HepG2 (cell line): ENCODE results near the gene UNC13D. TPM values are rescaled to one million over a fixed set of nuclear protein-coding genes. Genes with fewer than 3 reads are reported as not detected.
A peak's percentile ranks its signal among the peaks of the same experiment; 100 is the strongest.

Experiments
- ELF4 ChIP-seq: sonication (generic); formaldehyde crosslinking; IDR thresholded peaks from 2 replicates; pipeline ENCODE4 v1.5.0; 2020; ENCODE audit warnings: missing genetic modification reagents, mild to moderate bottlenecking, moderate library complexity, borderline replicate concordance
- ETV5 ChIP-seq: IDR thresholded peaks from 2 replicates; pipeline ENCODE4 v1.6.1; 2018; ENCODE audit warnings: missing biosample characterization, missing genetic modification reagents, inconsistent platforms, borderline replicate concordance
- HOXA7 ChIP-seq: sonication (generic); formaldehyde crosslinking; IDR thresholded peaks from 2 replicates; pipeline ENCODE4 v1.8.1; 2022; ENCODE audit warnings: mild to moderate bottlenecking, missing genetic modification reagents, moderate library complexity
- IRF2 ChIP-seq: IDR thresholded peaks from 2 replicates; pipeline ENCODE4 v1.6.1; 2018; ENCODE audit warnings: missing genetic modification reagents, missing compliant biosample characterization
- KAT8 ChIP-seq: IDR thresholded peaks from 2 replicates; pipeline ENCODE4 v1.6.1; 2016; ENCODE audit warnings: missing genetic modification reagents, missing compliant biosample characterization
- KMT2B ChIP-seq: IDR thresholded peaks from 2 replicates; pipeline ENCODE4 v1.6.1; 2016; ENCODE audit warnings: missing genetic modification reagents, missing compliant biosample characterization
- MEF2D ChIP-seq: sonication (generic); formaldehyde crosslinking; IDR thresholded peaks from 2 replicates; pipeline ENCODE4 v1.5.1; 2020; ENCODE audit warnings: mild to moderate bottlenecking, missing genetic modification reagents
- MEIS2 ChIP-seq: sonication (generic); formaldehyde crosslinking; IDR thresholded peaks from 2 replicates; pipeline ENCODE4 v1.9.0; 2021; ENCODE audit warnings: mild to moderate bottlenecking, missing genetic modification reagents
- MXD4 ChIP-seq: IDR thresholded peaks from 2 replicates; pipeline ENCODE4 v1.6.1; 2016; ENCODE audit warnings: mild to moderate bottlenecking, missing biosample characterization, missing genetic modification reagents
- NBN ChIP-seq: fragments of 450-650 bp; conservative IDR thresholded peaks from 2 replicates; pipeline ENCODE4 v1.6.1; 2017
- RAD51 ChIP-seq: fragments of 450-650 bp; IDR thresholded peaks from 2 replicates; pipeline ENCODE4 v1.6.1; 2016; ENCODE audit warnings: borderline replicate concordance
- REXO4 ChIP-seq: sonication (generic); formaldehyde crosslinking; IDR thresholded peaks from 2 replicates; pipeline ENCODE4 v1.8.0; 2022; ENCODE audit warnings: missing genetic modification reagents, mild to moderate bottlenecking, borderline replicate concordance
- SAP130 ChIP-seq: IDR thresholded peaks from 2 replicates; pipeline ENCODE4 v1.6.1; 2016; ENCODE audit warnings: low read depth
- SOX5 ChIP-seq: IDR thresholded peaks from 2 replicates; pipeline ENCODE4 v1.6.1; 2016; ENCODE audit warnings: borderline replicate concordance
- THAP11 ChIP-seq: IDR thresholded peaks from 2 replicates; pipeline ENCODE4 v1.6.1; 2016; ENCODE audit warnings: missing biosample characterization, missing genetic modification reagents
- ZNF331 ChIP-seq: sonication (generic); formaldehyde crosslinking; IDR thresholded peaks from 2 replicates; pipeline ENCODE4 v1.4.0; 2020; ENCODE audit warnings: missing genetic modification reagents
- ZNF33A ChIP-seq: sonication (generic); formaldehyde crosslinking; IDR thresholded peaks from 2 replicates; pipeline ENCODE4 v1.5.1; 2020; ENCODE audit warnings: missing genetic modification reagents, mild to moderate bottlenecking, moderate library complexity, borderline replicate concordance
- ZNF501 ChIP-seq: sonication (generic); formaldehyde crosslinking; IDR thresholded peaks from 2 replicates; pipeline ENCODE4 v1.5.1; 2020; ENCODE audit warnings: mild to moderate bottlenecking, moderate library complexity, missing genetic modification reagents
- ZNF790 ChIP-seq: sonication (generic); formaldehyde crosslinking; IDR thresholded peaks from 2 replicates; pipeline ENCODE4 v1.8.0; 2022; ENCODE audit warnings: missing genetic modification reagents, mild to moderate bottlenecking, borderline replicate concordance
- polyA plus RNA-seq, 8 experiments: library from polyadenylated mRNA; depleted of rRNA in 3 of 8; stranded (reverse) in 7 of 8; unstranded in 1 of 8; fragments of >200 nt; fragmentation: Illumina TruSeq in 4 of 8; extraction: Trizol in 4 of 8; gene quantifications; 2 replicates each; pipeline versions ENCODE4 v1.2.1 to v1.2.3, GENCODE V29; 2011 to 2016; ENCODE audit warnings: low read depth in 4 of 8, missing spikeins in 1 of 8, mixed read lengths in 1 of 8; ENCODE audit not compliant: insufficient read depth in 1 of 8
- total RNA-seq, 5 experiments: library from RNA; depleted of rRNA; stranded (reverse); fragments of >200 nt; fragmentation: Illumina TruSeq; extraction: Trizol; gene quantifications; 2 replicates each; pipeline ENCODE4 v1.2.3, GENCODE V29; 2016; ENCODE audit warnings: low read depth in 1 of 5
- TF ChIP-seq, protein P1 (sequence below): sonication (generic); formaldehyde crosslinking; IDR thresholded peaks from 2 replicates; pipeline ENCODE4 v1.5.1; 2020; ENCODE audit warnings: mild to moderate bottlenecking, moderate library complexity, missing genetic modification reagents
- TF ChIP-seq, protein P2 (sequence below): IDR thresholded peaks from 2 replicates; pipeline ENCODE4 v1.6.1; 2016; ENCODE audit warnings: missing compliant biosample characterization, missing genetic modification reagents, borderline replicate concordance
- TF ChIP-seq, protein P3 (sequence below): sonication (generic); formaldehyde crosslinking; IDR thresholded peaks from 2 replicates; pipeline ENCODE4 v1.4.0; 2020; ENCODE audit warnings: mild to moderate bottlenecking, missing genetic modification reagents

The UNC13D gene
- total and polyA plus RNA-seq, 2 of the 13 experiments (the other 11 are each of a cell fraction or from before 2014, with no cell fraction given): 29.7 to 42.7 TPM

DNA sequence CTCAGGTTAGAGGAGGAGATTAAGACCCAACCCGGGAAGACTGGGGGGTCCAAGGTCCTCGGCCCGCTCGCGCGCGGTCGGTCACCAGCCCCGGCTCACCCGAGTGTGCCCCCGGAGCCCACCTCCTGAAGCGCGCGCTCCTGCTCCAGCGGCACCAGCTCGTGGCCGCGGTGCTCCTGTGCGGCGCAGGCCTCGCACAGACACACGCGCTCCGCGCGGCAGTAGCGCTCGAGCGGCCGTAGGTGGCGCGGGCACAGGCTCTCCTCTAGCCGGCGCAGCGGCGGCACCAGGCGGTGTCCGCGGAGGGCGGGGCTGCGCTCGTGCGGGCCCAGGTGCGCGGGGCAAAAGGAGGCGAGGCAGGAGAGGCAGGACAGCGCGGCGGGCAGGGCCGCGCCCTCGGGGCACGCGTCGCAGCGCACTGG, 33.6 kb upstream of the UNC13D start (continued):
- TF ChIP-seq HOXA7 (CRISPR knock-in tag) (no peak), ZNF501 (no peak), KMT2B (CRISPR knock-in tag) (no peak), ELF4 (CRISPR knock-in tag) (peak; percentile 68; the same call in 1 of the 2 replicates), MEIS2 (0 out of 2 replicates have a peak, but pooled peaks have one; percentile 19), ZNF790 (CRISPR knock-in tag) (no peak; the same call in 1 of the 2 replicates), MXD4 (CRISPR knock-in tag) (peak; percentile 68), RAD51 (no peak), ZNF33A (CRISPR knock-in tag) (no peak), ETV5 (CRISPR knock-in tag) (no peak), MEF2D (CRISPR knock-in tag) (no peak; the same call in 1 of the 2 replicates), ZNF331 (CRISPR knock-in tag) (peak; percentile 71), THAP11 (CRISPR knock-in tag) (peak; percentile 27; the same call in 1 of the 2 replicates), KAT8 (CRISPR knock-in tag) (no peak; the same call in 1 of the 2 replicates), REXO4 (CRISPR knock-in tag) (no peak), SOX5 (CRISPR knock-in tag) (no peak), SAP130 (peak; percentile 8), NBN (no peak), IRF2 (CRISPR knock-in tag) (no peak)
- TF ChIP-seq, protein P1, sequence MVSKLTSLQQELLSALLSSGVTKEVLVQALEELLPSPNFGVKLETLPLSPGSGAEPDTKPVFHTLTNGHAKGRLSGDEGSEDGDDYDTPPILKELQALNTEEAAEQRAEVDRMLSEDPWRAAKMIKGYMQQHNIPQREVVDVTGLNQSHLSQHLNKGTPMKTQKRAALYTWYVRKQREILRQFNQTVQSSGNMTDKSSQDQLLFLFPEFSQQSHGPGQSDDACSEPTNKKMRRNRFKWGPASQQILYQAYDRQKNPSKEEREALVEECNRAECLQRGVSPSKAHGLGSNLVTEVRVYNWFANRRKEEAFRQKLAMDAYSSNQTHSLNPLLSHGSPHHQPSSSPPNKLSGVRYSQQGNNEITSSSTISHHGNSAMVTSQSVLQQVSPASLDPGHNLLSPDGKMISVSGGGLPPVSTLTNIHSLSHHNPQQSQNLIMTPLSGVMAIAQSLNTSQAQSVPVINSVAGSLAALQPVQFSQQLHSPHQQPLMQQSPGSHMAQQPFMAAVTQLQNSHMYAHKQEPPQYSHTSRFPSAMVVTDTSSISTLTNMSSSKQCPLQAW: no peak
- TF ChIP-seq, protein P2, sequence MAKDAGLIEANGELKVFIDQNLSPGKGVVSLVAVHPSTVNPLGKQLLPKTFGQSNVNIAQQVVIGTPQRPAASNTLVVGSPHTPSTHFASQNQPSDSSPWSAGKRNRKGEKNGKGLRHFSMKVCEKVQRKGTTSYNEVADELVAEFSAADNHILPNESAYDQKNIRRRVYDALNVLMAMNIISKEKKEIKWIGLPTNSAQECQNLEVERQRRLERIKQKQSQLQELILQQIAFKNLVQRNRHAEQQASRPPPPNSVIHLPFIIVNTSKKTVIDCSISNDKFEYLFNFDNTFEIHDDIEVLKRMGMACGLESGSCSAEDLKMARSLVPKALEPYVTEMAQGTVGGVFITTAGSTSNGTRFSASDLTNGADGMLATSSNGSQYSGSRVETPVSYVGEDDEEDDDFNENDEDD: peak; percentile 54; the same call in 1 of the 2 replicates
- TF ChIP-seq, protein P3, sequence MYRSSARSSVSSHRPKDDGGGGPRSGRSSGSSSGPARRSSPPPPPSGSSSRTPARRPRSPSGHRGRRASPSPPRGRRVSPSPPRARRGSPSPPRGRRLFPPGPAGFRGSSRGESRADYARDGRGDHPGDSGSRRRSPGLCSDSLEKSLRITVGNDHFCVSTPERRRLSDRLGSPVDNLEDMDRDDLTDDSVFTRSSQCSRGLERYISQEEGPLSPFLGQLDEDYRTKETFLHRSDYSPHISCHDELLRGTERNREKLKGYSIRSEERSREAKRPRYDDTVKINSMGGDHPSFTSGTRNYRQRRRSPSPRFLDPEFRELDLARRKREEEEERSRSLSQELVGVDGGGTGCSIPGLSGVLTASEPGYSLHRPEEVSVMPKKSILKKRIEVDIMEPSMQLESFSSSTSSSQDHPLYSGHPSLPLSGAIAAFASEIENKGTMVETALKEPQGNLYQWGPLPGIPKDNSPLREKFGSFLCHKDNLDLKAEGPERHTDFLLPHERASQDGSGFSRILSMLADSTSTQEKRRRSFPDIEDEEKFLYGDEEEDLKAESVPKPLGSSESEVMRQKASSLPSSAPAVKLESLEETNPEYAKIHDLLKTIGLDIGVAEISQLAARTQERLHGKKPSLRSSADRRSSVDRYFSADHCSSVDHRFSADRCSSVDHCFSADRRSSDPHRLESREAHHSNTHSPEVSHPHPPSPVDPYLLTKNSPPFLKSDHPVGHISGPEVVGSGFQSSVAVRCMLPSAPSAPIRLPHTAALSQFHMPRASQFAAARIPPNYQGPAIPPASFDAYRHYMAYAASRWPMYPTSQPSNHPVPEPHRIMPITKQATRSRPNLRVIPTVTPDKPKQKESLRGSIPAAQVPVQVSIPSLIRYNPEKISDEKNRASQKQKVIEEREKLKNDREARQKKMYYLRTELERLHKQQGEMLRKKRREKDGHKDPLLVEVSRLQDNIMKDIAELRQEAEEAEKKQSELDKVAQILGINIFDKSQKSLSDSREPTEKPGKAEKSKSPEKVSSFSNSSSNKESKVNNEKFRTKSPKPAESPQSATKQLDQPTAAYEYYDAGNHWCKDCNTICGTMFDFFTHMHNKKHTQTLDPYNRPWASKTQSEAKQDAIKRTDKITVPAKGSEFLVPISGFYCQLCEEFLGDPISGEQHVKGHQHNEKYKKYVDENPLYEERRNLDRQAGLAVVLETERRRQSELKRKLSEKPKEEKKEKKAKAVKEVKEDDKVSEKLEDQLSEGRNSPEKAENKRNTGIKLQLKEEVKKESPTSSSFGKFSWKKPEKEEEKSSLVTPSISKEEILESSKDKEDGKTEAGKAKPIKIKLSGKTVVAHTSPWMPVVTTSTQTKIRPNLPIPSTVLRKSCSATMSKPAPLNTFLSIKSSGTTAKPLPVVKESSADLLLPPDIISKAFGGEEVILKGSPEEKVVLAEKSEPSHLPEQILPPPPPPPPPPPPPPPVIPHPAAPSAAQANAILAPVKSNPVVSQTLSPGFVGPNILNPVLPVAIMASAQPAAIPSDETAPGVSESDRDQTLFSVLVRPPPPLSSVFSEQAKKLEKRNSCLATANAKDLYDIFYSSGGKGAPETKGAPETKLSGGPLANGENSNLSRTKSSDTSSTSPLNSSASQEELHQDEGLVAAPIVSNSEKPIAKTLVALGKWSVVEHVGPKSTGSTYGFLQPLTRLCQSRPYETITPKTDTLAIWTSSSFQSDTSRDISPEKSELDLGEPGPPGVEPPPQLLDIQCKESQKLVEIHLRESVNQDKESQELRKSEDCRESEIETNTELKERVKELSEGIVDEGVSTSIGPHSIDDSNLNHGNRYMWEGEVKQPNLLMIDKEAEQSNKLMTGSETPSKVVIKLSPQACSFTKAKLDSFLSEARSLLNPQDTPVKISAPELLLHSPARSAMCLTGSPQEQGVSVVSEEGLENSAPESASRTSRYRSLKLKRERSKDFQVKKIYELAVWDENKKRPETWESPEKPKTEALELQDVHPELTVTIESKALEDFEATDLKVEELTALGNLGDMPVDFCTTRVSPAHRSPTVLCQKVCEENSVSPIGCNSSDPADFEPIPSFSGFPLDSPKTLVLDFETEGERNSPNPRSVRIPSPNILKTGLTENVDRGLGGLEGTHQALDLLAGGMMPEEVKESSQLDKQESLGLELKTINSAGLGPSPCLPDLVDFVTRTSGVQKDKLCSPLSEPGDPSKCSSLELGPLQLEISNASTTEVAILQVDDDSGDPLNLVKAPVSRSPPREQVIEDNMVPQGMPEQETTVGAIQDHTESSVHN (CRISPR knock-in tag): no peak
